ENCODE data around the gene ZNF672. TPM values are rescaled to one million over a fixed set of nuclear protein-coding genes. Genes with fewer than 3 reads are reported as not detected.
A peak's percentile ranks its signal among the peaks of the same experiment; 100 is the strongest.

Gene ZNF672
- total RNA-seq, 1 donor from 2014 or later: 24.1 TPM

DNA sequence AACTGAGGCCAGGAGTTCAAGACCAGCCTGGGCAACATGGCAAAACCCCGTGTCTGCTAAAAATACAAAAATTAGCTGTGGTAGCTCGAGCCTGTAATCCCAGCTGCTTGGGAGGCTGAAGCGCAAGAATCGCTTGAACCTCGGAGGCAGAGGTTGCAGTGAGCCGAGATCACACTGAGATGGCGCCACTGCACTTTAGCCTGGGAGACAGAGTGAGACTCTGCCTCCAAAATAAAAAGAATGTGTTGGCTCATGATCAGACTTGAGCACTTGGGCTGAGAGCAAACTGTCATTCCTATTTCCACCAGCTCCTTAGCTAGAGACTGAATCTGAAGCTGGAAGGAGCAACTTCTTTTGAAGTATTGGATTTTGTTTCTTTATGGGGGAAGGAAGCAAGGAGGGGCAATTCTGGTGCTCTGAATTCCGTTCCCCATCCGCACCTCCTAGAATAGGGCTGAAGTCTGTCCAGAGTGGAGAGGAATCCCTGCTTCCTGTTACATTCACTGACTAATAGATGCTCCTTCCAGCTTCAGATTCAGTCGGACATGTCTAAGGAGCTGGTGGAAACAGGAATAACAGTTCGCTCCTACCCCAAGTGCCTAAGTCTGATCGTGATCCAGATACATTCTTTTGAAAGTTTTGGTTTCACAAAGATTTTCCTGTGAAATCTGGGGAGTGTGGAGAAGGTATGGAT is 3.8 kb downstream of the ZNF672 start:
- no peak for DNase-seq (ENCODE audit: extremely low spot score, unreplicated experiment)
- Mint-ChIP-seq H3K4me1 (ENCODE audit: unreplicated experiment) (peaks cover 17% of the 10 kb centered on the region), H3K36me3 (ENCODE audit: unreplicated experiment) (peaks cover 20% of the 10 kb centered on the region), H3K4me3 (ENCODE audit: unreplicated experiment) (no peak overlapping the region), H3K27ac (ENCODE audit: unreplicated experiment) (no peak overlapping the region), H3K27me3 (ENCODE audit: unreplicated experiment) (no peaks in the 10 kb centered on the region), H3K9me3 (ENCODE audit: unreplicated experiment) (no peaks in the 10 kb centered on the region)
- TF ChIP-seq, protein P1, sequence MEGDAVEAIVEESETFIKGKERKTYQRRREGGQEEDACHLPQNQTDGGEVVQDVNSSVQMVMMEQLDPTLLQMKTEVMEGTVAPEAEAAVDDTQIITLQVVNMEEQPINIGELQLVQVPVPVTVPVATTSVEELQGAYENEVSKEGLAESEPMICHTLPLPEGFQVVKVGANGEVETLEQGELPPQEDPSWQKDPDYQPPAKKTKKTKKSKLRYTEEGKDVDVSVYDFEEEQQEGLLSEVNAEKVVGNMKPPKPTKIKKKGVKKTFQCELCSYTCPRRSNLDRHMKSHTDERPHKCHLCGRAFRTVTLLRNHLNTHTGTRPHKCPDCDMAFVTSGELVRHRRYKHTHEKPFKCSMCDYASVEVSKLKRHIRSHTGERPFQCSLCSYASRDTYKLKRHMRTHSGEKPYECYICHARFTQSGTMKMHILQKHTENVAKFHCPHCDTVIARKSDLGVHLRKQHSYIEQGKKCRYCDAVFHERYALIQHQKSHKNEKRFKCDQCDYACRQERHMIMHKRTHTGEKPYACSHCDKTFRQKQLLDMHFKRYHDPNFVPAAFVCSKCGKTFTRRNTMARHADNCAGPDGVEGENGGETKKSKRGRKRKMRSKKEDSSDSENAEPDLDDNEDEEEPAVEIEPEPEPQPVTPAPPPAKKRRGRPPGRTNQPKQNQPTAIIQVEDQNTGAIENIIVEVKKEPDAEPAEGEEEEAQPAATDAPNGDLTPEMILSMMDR (IDR thresholded peaks at IDR 0.05): peak; percentile 55

DNA sequence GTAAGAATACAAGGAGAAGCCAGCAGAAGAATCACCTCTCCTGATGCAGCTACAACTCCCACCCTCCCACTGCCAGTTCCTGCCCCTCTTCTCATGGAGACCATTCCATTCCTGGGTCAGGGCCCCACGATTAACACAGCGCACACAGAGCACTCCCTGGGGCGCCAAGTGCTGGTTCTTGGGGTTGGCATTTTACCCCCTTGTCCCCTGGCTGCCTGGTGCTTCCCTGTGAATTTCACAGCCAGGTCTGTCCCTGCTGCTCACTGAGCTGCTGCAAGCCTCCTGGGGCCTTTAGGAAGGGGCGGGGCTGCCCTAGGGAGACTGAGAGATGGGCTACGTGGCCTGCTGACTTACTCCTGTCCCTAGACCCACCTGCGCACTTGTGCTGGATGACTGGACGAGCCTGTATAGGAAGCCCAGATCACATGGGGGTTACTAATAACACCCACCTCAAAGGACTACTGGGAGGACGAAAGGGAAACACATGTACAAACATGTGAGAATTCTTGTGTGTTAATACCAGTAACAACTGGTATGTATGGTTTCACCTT is 4.8 kb downstream of the ZNF672 start:
- H3K27me3 Mint-ChIP-seq (ENCODE audit: unreplicated experiment): no peaks in the 10 kb centered on the region
- no peak for DNase-seq (ENCODE audit: extremely low spot score, unreplicated experiment)
- H3K36me3 Mint-ChIP-seq (ENCODE audit: unreplicated experiment): peaks cover 22% of the 10 kb centered on the region
- H3K27ac Mint-ChIP-seq (ENCODE audit: unreplicated experiment): no peak overlapping the region
- no peaks in the 10 kb centered on the region for H3K9me3 Mint-ChIP-seq (ENCODE audit: unreplicated experiment)
- TF ChIP-seq, protein P1 (IDR thresholded peaks at IDR 0.05): no peak
- H3K4me1 Mint-ChIP-seq (ENCODE audit: unreplicated experiment): peaks cover 15% of the 10 kb centered on the region
- H3K4me3 Mint-ChIP-seq (ENCODE audit: unreplicated experiment): no peak overlapping the region

DNA sequence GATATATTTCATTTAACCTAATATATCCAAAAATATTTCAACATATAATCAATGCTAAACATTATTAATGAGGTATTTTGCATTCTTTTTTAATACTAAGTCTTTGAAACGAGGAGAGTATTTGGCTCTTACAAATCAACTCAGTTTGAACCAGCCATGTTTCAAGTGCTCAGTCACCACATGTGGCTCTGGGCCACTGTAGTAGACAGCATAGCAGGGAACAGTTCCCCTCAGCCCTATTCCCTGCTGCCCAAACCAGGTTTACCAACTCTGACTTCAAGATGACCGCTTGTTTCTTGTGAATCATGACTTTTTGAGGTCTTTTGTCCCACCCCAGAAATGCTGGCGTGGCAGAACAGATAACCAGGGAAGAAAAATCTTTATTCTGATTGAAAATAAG is 5.7 kb downstream of the ZNF672 start:
- Mint-ChIP-seq H3K36me3 (ENCODE audit: unreplicated experiment) (peaks cover 28% of the 10 kb centered on the region), H3K4me3 (ENCODE audit: unreplicated experiment) (no peak overlapping the region), H3K4me1 (ENCODE audit: unreplicated experiment) (peaks cover 15% of the 10 kb centered on the region), H3K27me3 (ENCODE audit: unreplicated experiment) (no peaks in the 10 kb centered on the region), H3K27ac (ENCODE audit: unreplicated experiment) (no peak overlapping the region), H3K9me3 (ENCODE audit: unreplicated experiment) (no peaks in the 10 kb centered on the region)
- no peak for DNase-seq (ENCODE audit: extremely low spot score, unreplicated experiment)
- TF ChIP-seq, protein P1 (IDR thresholded peaks at IDR 0.05): no peak

DNA sequence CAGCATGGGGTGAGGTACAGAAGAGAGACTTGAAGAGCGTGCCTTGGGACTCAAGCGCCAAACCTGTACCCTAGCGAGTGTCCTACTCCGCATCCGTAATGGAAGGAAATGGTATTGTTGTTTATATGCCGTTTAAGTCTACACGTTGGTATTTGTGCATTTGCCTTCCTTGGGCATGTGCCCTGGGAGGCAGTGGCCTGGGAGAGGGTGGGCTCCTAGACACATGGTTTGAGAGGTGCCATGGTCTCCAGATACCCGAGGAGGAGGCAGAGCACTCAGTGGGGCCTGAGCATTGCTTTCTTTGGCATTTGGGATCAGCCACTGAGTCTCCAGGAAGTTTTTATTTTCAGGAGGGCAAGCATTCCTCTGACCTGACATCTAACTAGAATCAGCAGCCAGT is 6.5 kb downstream of the ZNF672 start:
- Mint-ChIP-seq H3K27me3 (ENCODE audit: unreplicated experiment) (no peaks in the 10 kb centered on the region), H3K27ac (ENCODE audit: unreplicated experiment) (no peak overlapping the region), H3K4me3 (ENCODE audit: unreplicated experiment) (no peak overlapping the region), H3K9me3 (ENCODE audit: unreplicated experiment) (no peaks in the 10 kb centered on the region), H3K4me1 (ENCODE audit: unreplicated experiment) (peaks cover 8% of the 10 kb centered on the region), H3K36me3 (ENCODE audit: unreplicated experiment) (peaks cover 33% of the 10 kb centered on the region)
- DNase-seq (ENCODE audit: extremely low spot score, unreplicated experiment): no peak
- TF ChIP-seq, protein P1 (IDR thresholded peaks at IDR 0.05): no peak

DNA sequence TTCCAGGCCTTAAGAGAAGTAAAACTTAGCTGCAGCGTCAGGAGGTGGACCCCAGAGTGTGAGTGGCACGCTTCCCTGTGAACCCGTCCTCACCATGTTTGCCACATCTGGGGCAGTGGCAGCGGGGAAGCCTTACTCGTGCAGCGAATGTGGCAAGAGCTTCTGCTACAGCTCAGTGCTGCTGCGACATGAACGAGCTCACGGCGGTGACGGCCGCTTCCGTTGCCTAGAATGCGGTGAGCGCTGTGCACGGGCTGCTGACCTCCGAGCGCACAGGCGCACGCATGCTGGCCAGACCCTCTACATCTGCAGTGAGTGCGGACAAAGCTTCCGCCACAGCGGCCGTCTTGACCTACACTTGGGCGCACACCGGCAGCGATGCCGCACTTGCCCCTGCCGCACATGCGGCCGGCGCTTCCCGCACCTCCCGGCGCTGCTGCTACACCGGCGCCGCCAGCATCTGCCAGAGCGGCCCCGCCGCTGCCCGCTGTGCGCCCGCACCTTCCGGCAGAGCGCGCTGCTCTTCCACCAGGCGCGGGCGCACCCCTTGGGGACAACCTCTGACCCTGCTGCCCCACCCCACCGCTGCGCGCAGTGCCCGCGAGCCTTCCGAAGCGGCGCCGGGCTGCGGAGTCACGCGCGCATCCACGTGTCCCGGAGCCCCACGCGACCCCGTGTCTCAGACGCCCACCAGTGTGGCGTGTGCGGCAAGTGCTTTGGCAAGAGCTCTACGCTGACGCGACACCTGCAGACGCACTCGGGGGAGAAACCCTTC is 9.3 kb downstream of the ZNF672 start:
- no peak overlapping the region for H3K4me3 Mint-ChIP-seq (ENCODE audit: unreplicated experiment)
- no peak for DNase-seq (ENCODE audit: extremely low spot score, unreplicated experiment)
- TF ChIP-seq, protein P1 (IDR thresholded peaks at IDR 0.05): no peak
- H3K36me3 Mint-ChIP-seq (ENCODE audit: unreplicated experiment): peaks cover 41% of the 10 kb centered on the region
- no peaks in the 10 kb centered on the region for H3K4me1 Mint-ChIP-seq (ENCODE audit: unreplicated experiment)
- H3K27me3 Mint-ChIP-seq (ENCODE audit: unreplicated experiment): no peaks in the 10 kb centered on the region
- no peaks in the 10 kb centered on the region for H3K9me3 Mint-ChIP-seq (ENCODE audit: unreplicated experiment)
- H3K27ac Mint-ChIP-seq (ENCODE audit: unreplicated experiment): no peak overlapping the region

All from osteocyte (in vitro differentiated cells).